ENCODE results near the gene SEPTIN10. TPM values are rescaled to one million over a fixed set of nuclear protein-coding genes. Genes with fewer than 3 reads are reported as not detected.

The SEPTIN10 gene
- total RNA-seq, 1 experiment from 2014 or later, result 92.5 TPM

GRCh38 chr2:109508556-109508955 is 105.2 kb downstream of the SEPTIN10 start:
- no peak overlapping the region for H4K91ac ChIP-seq (ENCODE audit: insufficient read length, low read depth, low read length)
- H3K18ac ChIP-seq (ENCODE audit: insufficient read length, low read depth, low read length), result no peak overlapping the region
- no peak overlapping the region for H3K27ac Mint-ChIP-seq
- no peak overlapping the region for H3K56ac ChIP-seq (ENCODE audit: insufficient read length, low read depth, low read length)
- WGBS (ENCODE audit: extremely low coverage, insufficient read length, low lambda C conversion rate), result no CpG with 5 or more reads among the region's 8 CpGs
- H3K79me2 ChIP-seq (ENCODE audit: insufficient read depth, low read length), result no peaks in the 10 kb centered on the region
- H3K4ac ChIP-seq (ENCODE audit: low read depth, low read length), result no peak overlapping the region
- no peaks in the 10 kb centered on the region for H3K4me1 Mint-ChIP-seq
- no peak overlapping the region for H2BK5ac ChIP-seq (ENCODE audit: insufficient read length, low read length)
- H3K9ac ChIP-seq (ENCODE audit: extremely low read depth, insufficient read length, low read length), result no peak overlapping the region
- no peaks in the 10 kb centered on the region; the same call in 1 of the 2 replicates for H3K27me3 Mint-ChIP-seq (ENCODE audit: low read depth)
- no peaks in the 10 kb centered on the region for H3K79me1 ChIP-seq (ENCODE audit: insufficient read depth, low read depth, low read length, poor library complexity, severe bottlenecking)
- no peak overlapping the region for H3K23ac ChIP-seq (ENCODE audit: insufficient read length, low read depth, low read length)
- no peak overlapping the region for H2BK15ac ChIP-seq (ENCODE audit: low read depth, low read length)
- H3K4me3 Mint-ChIP-seq, result no peak overlapping the region
- H3K14ac ChIP-seq (ENCODE audit: insufficient read depth, low read length), result no peak overlapping the region
- H3K4me1 ChIP-seq (ENCODE audit: insufficient read depth, low read length), result no peaks in the 10 kb centered on the region
- H3K9me3 Mint-ChIP-seq, result no peaks in the 10 kb centered on the region
- H4K8ac ChIP-seq (replicated peaks; ENCODE audit: insufficient read length, low read depth, low read length), result no peak overlapping the region
- no peak overlapping the region for H2AK5ac ChIP-seq (ENCODE audit: insufficient read length, low read length)
- no peak overlapping the region for H2BK12ac ChIP-seq (ENCODE audit: insufficient read length, low read depth, low read length)
- H3K27me3 ChIP-seq (ENCODE audit: insufficient read depth, low read length), result no peaks in the 10 kb centered on the region
- no peak for TF ChIP-seq CTCF (conservative IDR thresholded peaks at IDR 0.05)
- H3T11ph ChIP-seq (ENCODE audit: low read length), result no peak overlapping the region
- DNase-seq, result no peak
- no peaks in the 10 kb centered on the region for H3K9me3 ChIP-seq (ENCODE audit: control insufficient read depth, low read depth, low read length)
- H3K4me2 ChIP-seq (ENCODE audit: insufficient read depth, insufficient read length, low read length), result no peak overlapping the region
- H3K27ac ChIP-seq (ENCODE audit: insufficient read length, low read depth, low read length), result no peak overlapping the region
- H2BK120ac ChIP-seq (ENCODE audit: low read depth, low read length, poor library complexity, severe bottlenecking), result no peak overlapping the region
- no peak overlapping the region for H2BK20ac ChIP-seq (ENCODE audit: low read depth, low read length, poor library complexity, severe bottlenecking)
- H3K36me3 Mint-ChIP-seq (ENCODE audit: insufficient read depth in 1 of 3, low read depth in 3 of 3), result no peaks in the 10 kb centered on the region
- H2AFZ ChIP-seq (ENCODE audit: low read length), result no peak overlapping the region
- H4K20me1 ChIP-seq (ENCODE audit: control insufficient read depth, insufficient read depth, insufficient read length), result no peaks in the 10 kb centered on the region
- no peak overlapping the region for H4K5ac ChIP-seq (ENCODE audit: insufficient read length, low read depth, low read length)
- no peaks in the 10 kb centered on the region for H3K23me2 ChIP-seq (ENCODE audit: insufficient read length, low read depth, low read length, poor library complexity, severe bottlenecking)
